ENCODE results near the gene PCYT2.

The PCYT2 gene

GRCh38 chr17:81867170-81867990 lies 43.8 kb downstream of the PCYT2 start (continued):
- TF ChIP-seq KLF8 (tag by site-specific recombination; IDR thresholded peaks at IDR 0.05) (peak; percentile 79; the same call in 1 of the 2 replicates), ZNF19 (tag by site-specific recombination; IDR thresholded peaks at IDR 0.05; ENCODE audit: low read depth) (no peak), ZNF624 (tag by site-specific recombination; IDR thresholded peaks at IDR 0.05) (no peak), ZNF529 (tag by site-specific recombination; IDR thresholded peaks at IDR 0.05; ENCODE audit: insufficient replicate concordance) (no peak), ZNF280D (tag by site-specific recombination; IDR thresholded peaks at IDR 0.05) (no peak), SCRT2 (tag by site-specific recombination; IDR thresholded peaks at IDR 0.05) (peak; percentile 55), GLIS2 (tag by site-specific recombination; IDR thresholded peaks at IDR 0.05) (peak; percentile 83), ZNF266 (tag by site-specific recombination; IDR thresholded peaks at IDR 0.05; ENCODE audit: low read depth) (no peak), ZNF398 (tag by site-specific recombination; IDR thresholded peaks at IDR 0.05) (no peak), ZXDB (tag by site-specific recombination; IDR thresholded peaks at IDR 0.05) (0 out of 2 replicates have a peak, but pooled peaks have one; percentile 23), EGR2 (tag by site-specific recombination; IDR thresholded peaks at IDR 0.05; ENCODE audit: low read depth) (peak; percentile 12; the same call in 1 of the 2 replicates), PRDM1 (tag by site-specific recombination; IDR thresholded peaks at IDR 0.05) (no peak), ZNF350 (tag by site-specific recombination; IDR thresholded peaks at IDR 0.05) (no peak), ZNF473 (tag by site-specific recombination; IDR thresholded peaks at IDR 0.05) (no peak), ZSCAN5A (tag by site-specific recombination; IDR thresholded peaks at IDR 0.05) (peak; percentile 11; the same call in 1 of the 2 replicates), ZBTB10 (tag by site-specific recombination; IDR thresholded peaks at IDR 0.05) (peak; percentile 33; the same call in 1 of the 2 replicates), PRDM10 (tag by site-specific recombination; IDR thresholded peaks at IDR 0.05) (peak; percentile 44), ZNF776 (tag by site-specific recombination; IDR thresholded peaks at IDR 0.05; ENCODE audit: borderline replicate concordance) (no peak), FEZF1 (tag by site-specific recombination; IDR thresholded peaks at IDR 0.05) (no peak; the same call in 1 of the 2 replicates), ZBTB11 (tag by site-specific recombination; conservative IDR thresholded peaks at IDR 0.05; ENCODE audit: low read depth) (0 out of 2 replicates have a peak, but pooled peaks have one; percentile 16)

All from HEK293 (cell line).